Middle frontal gyrus (tissue), 1 donor: ENCODE results near the gene IGF2BP1.
"Not testable (repeated sequence)": the region's sequence is repeated elsewhere in the genome, so short reads cannot be mapped to it uniquely, and the experiment has no call there.

Experiments
- DNase-seq: peaks from one replicate; pipeline ENCODE4 v3.0.0-alpha.2; 2015; ENCODE audit warnings: low spot score; ENCODE audit errors: extremely low spot score

Gene IGF2BP1

DNA sequence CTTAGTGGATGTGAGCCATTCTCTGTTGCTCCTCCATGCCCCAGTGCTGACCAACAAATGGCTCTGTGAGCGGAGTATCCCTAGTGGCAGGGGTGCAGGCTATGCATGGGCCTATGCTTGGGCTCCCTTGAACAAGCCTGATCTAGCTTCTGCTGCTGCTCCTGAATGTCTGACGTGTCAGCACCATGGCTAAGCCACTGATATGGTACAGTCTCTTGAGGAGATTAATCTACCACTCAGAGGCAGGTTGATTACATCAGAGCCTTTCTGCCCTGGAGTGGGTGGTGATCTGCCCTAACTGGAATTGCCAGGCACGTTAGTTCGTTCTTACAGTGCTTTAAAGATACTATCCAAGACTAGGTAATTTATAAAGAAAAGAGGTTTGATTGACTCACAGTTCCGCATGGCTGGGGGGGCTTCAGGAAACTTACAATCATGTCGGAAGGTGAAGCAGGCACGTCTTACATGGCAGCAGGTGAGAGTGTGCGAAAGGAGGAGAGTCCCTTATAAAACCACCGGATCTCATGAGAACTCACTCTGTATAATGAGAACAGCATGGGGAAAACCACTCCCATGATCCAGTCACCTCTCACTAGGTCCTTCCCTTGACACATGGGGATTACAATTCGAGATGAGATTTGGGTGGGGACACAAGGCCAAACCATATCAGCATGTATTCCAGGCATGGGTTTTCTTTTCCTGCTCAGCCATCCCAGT lies 93.9 kb downstream of the IGF2BP1 start:
- DNase-seq: no peak

DNA sequence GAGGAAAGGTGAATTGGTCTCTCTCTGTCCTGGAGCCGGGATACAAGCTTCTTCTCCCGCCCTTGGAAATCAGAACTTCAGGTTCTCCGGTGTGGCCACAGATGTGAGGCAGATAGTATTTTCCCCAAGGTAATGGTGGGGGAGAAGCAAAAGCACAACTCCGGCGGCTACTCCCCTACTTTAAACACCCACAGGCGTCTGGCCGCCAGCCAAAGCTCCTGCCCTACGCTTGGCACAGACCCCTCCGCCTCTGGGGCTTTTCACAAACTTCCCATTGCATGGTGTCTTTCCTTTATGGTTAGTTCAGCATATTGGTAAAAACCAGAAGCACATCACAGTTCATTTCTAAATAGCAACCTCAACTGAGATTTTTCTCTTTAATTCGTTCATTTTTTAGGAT lies 95.9 kb downstream of the IGF2BP1 start:
- DNase-seq: no peak

GRCh38 chr17:49100601-49101000 lies 103.4 kb downstream of the IGF2BP1 start:
- DNase-seq: no peak

DNA sequence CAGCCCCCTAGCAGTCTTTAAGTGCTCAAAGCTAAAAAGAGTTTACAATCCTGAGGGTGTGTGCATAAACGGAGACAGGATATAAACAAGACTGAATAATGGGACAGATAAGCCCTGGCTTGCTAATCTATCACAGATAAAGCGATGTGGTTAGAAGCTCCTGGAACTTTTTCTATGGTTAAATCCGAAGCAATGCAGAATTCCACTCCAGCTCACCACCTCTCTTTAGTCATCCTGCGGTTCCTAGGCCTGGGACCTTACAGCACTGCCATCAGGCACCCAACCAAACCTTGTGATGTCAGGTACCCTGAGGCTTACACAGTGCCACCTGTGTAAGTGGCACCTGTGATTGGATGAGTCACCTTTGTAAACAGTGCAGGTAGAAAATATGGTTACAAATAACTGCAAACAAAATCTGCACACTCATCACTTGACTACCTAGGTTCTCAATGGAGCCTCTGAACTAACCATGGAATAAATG lies 103.9 kb downstream of the IGF2BP1 start:
- no peak for DNase-seq

DNA sequence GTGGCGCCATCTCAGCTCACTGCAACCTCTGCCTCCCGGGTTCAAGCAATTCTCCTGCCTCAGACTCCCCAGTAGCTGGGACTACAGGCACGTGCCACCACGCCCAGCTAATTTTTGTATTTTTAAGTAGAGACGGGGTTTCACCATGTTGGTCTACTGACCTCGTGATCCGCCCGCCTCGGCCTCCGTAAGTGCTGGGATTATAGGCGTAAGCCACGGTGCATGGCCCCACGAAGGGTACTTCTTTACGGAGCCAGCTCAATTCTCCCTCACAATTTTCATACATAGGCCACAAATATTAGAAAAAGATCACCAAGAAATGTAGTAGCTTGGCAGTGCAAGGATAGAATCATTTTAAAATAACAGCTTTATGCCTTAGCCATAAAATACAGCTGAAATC lies 106.2 kb downstream of the IGF2BP1 start:
- not testable (repeated sequence) for DNase-seq

GRCh38 chr17:49104511-49105074 lies 107.4 kb downstream of the IGF2BP1 start:
- DNase-seq: no peak
